GM12878 (cell line): ENCODE data around the gene GPLD1. TPM values are rescaled to one million over a fixed set of nuclear protein-coding genes. Genes with fewer than 3 reads are reported as not detected.

ENCODE experiments used
- BMI1 ChIP-seq: fragments of 450-650 bp; IDR thresholded peaks from 2 replicates; pipeline ENCODE4 v1.6.1; 2016; ENCODE audit warnings: mild to moderate bottlenecking, moderate library complexity, borderline replicate concordance
- CEBPB ChIP-seq, 2 experiments: fragments of 150-350 bp in 1 of 2; IDR thresholded peaks; 2 replicates each; pipeline ENCODE4 v1.6.1; 2012 to 2014; ENCODE audit warnings: low read depth in 2 of 2, low read length in 2 of 2, borderline replicate concordance in 1 of 2, inconsistent platforms in 1 of 2
- CUX1 ChIP-seq: IDR thresholded peaks from 2 replicates; pipeline ENCODE4 v1.6.1; 2012; ENCODE audit warnings: improper control_type of control experiment, low read depth, low read length; ENCODE audit not compliant: insufficient replicate concordance
- NKRF ChIP-seq: fragments of 450-650 bp; conservative IDR thresholded peaks from 2 replicates; pipeline ENCODE4 v1.6.1; 2017; ENCODE audit warnings: mild to moderate bottlenecking, moderate library complexity
- ZBED1 ChIP-seq: IDR thresholded peaks from 2 replicates; pipeline ENCODE4 v1.6.1; 2016; ENCODE audit warnings: borderline replicate concordance
- ZNF217 ChIP-seq: fragments of 450-650 bp; IDR thresholded peaks from 2 replicates; pipeline ENCODE4 v1.6.1; 2017; ENCODE audit warnings: antibody characterized with exemption, mild to moderate bottlenecking
- polyA plus RNA-seq, 11 experiments: library from polyadenylated mRNA; depleted of rRNA in 4 of 11; unstranded in 6 of 11; stranded (reverse) in 5 of 11; fragments of >200 nt; fragmentation: Nextera tagmentation in 4 of 11; fragmentation: Illumina TruSeq in 1 of 11; extraction: Ambion mirVana in 4 of 11; extraction: Trizol in 1 of 11; gene quantifications; 1 replicate in 1 of 11; 2 replicates in 10 of 11; pipeline versions ENCODE4 v1.2.1 to v1.2.3, GENCODE V29; 2011 to 2016; ENCODE audit warnings: inconsistent platforms in 2 of 11, missing spikeins in 2 of 11, low read depth in 1 of 11
- total RNA-seq, 4 experiments: library from RNA; depleted of rRNA in 3 of 4; stranded (reverse); fragments of >200 nt in 3 of 4; fragmentation: Illumina TruSeq in 1 of 4; extraction: Trizol in 1 of 4; gene quantifications; 2 replicates each; pipeline versions ENCODE4 v1.2.1 to v1.2.3, GENCODE V29; 2013 to 2021

Gene GPLD1
- total and polyA plus RNA-seq, 10 of the 15 experiments (the other 5 are each of a cell fraction or from before 2014, with no cell fraction given): 0.04 to 1.0 (median 0.69) TPM

GRCh38 chr6:24382220-24382540 is 107.2 kb downstream of the GPLD1 start (continued):
- TF ChIP-seq NKRF (no peak), ZBED1 (no peak), BMI1 (no peak), CEBPB (IDR thresholded peaks at IDR 0.05; ENCODE audit: borderline replicate concordance in 1 of 2, low read depth in 2 of 2, low read length in 2 of 2) (no peak), CUX1 (no peak), ZNF217 (no peak)
- TF ChIP-seq, all 136 proteins: peak for 0
